GM18526 (cell line): Measurements from ENCODE around the gene RAB6A.

Source experiments
- POLR2A ChIP-seq: IDR thresholded peaks from 3 replicates; pipeline ENCODE4 v1.6.1; 2011; ENCODE audit not compliant: insufficient read length; ENCODE audit errors: extremely low read depth

The RAB6A gene

GRCh38 chr11:73625696-73626318 is 135.1 kb downstream of the RAB6A start:
- no peak for TF ChIP-seq POLR2A
